Activated CD8-positive, alpha-beta memory T cell treated with anti-CD3 and anti-CD28 coated beads for 4 hours (primary cell): ENCODE measurements around the gene MAL.
"Not testable (repeated sequence)": the region's sequence is repeated elsewhere in the genome, so short reads cannot be mapped to it uniquely, and the experiment has no call there.

Source experiments
- DNase-seq, 2 donors: peaks; one replicate each; pipeline ENCODE4 v3.0.0-alpha.2; 2020; ENCODE audit warnings: low read depth in 2 of 2

Gene MAL

DNA sequence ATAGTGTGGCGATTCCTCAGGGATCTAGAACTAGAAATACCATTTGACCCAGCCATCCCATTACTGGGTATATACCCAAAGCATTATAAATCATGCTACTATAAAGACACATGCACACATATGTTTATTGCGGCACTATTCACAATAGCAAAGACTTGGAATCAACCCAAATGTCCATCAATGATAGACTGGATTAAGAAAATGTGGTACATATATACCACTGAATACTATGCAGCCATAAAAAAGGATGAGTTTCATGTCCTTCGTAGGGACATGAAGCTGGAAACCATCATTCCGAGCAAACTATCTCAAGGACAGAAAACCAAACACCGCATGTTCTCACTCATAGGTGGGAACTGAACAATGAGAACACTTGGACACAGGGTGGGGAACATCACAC lies 72.8 kb downstream of the MAL start:
- not testable (repeated sequence) for DNase-seq

DNA sequence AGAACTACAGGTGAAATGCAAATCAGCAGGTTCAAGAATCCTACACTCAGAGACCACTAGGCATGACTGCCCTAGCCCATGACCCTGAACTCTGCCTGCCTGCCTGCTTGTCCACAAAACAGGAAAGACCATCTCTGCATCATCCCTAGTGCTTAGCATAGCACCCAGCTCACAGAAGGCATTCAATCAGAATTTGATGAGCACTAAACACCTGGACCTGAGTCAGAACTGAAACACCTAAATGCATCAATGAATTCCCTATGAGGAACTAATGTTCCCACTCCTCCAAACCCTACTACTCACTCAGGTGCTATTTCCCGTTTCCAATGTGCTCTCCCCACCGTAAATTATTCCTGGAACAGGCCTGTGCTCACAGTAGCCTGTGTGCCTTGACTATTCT lies 74.4 kb downstream of the MAL start:
- no peak for DNase-seq
